Melanocyte of skin (primary cell): Measurements from ENCODE around the gene STK17A. TPM values are rescaled to one million over a fixed set of nuclear protein-coding genes. Genes with fewer than 3 reads are reported as not detected.

Experiments used
- total RNA-seq, 2 donors: library from RNA; depleted of rRNA; stranded (reverse); fragments of >200 nt; gene quantifications; 2 replicates each; pipeline ENCODE4 v1.2.3, GENCODE V29; 2012

Gene STK17A
- 10 to 100 TPM; 18.2 to 92.2 TPM for total RNA-seq

DNA sequence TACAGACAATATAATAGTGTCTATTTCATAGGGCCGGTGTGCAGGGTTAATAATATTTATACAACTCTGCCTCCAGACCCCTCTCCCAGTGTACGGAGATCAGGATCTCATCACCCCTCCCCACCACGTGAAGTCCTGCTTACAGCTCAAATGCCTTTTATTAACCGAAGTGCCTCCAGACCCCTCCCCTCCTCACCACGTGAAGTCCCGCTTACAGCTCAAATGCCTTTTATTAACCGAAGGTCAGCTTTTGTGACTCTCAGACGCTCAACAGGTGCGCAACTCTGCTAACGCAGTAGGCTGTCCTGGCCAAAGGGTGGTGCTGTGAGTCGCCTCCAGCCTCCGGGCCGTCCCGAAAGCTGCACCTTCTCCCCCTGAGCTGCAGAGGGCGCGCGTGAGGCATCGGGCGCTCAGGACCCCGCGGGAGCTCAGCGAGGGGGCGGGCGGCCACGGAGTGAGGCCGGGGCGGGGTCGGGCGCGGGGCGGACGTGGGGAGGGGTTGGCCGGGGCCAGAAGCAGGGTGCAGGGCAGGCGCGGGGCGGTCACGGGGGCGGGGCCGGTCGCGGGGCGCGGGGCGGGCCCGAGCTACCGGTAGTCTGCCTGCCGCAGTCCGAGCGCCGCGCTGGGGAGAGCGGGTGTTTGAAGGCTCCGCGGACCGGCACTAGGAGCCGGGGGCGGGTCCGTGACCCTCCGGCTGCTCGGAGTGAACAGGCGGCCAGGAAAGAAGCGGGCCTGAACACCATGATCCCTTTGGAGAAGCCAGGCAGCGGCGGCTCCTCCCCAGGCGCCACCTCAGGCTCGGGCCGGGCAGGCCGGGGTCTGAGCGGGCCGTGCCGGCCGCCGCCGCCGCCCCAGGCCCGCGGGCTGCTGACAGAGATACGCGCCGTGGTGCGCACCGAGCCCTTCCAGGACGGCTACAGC, at the start of gene STK17A:
STK17A (plus strand) TSS at position 606 of the 921 bp plus-strand sequence; CDS start at position 742, 136 bp downstream.

Other genes with a start within 250 kb of the STK17A start
- gene COA1, start 146.4 kb downstream of the STK17A start, total RNA-seq = 10 to 100 TPM; 36.8 to 46.0 TPM
- 10 to 100 TPM; 35.1 to 44.6 TPM for gene BLVRA, start 175.6 kb downstream of the STK17A start, total RNA-seq